ENCODE results near the gene USP44.

Gene USP44

GRCh38 chr12:95481888-95482287 is 69.4 kb downstream of the USP44 start:
- Histone ChIP-seq H3K4me1 (peaks cover 0 to 41% (median 15%) of the 10 kb centered on the region in 4 donors), H3K36me3 (peaks cover 20 to 44% (median 32%) of the 10 kb centered on the region in 3 donors), H3K27me3 (no peaks in the 10 kb centered on the region), H3K27ac (no peak overlapping the region), H3K9me3 (no peaks in the 10 kb centered on the region), H3K4me3 (no peak overlapping the region)
- DNase-seq: no peak
- intact Hi-C loops (cut with DNase I; ENCODE audit: low total_unique reads): no loop called here
- no peak for TF ChIP-seq CTCF (IDR thresholded peaks at IDR 0.05)

- peaks cover 0 to 48% (median 18%) of the 10 kb centered on the region in 4 donors for H3K4me1 ChIP-seq
- DNase-seq: no peak
- no peak overlapping the region for H3K27ac ChIP-seq
- H3K27me3 ChIP-seq: no peaks in the 10 kb centered on the region
- no peak for TF ChIP-seq CTCF (IDR thresholded peaks at IDR 0.05)
- no peak overlapping the region for H3K4me3 ChIP-seq
- intact Hi-C loops (cut with DNase I; ENCODE audit: low total_unique reads): no loop called here
- H3K36me3 ChIP-seq: peaks cover 17 to 39% (median 24%) of the 10 kb centered on the region in 3 donors
- no peaks in the 10 kb centered on the region for H3K9me3 ChIP-seq
These were observed 70.2 kb downstream of the USP44 start for GRCh38 chr12:95481072-95481471.

GRCh38 chr12:95480230-95480629 is 71.0 kb downstream of the USP44 start:
- H3K4me1 ChIP-seq: peaks cover 0 to 56% (median 25%) of the 10 kb centered on the region in 4 donors
- intact Hi-C loops (cut with DNase I; ENCODE audit: low total_unique reads): no loop called here
- no peak for DNase-seq

GRCh38 chr12:95474660-95474958 is 76.7 kb downstream of the USP44 start:
- Histone ChIP-seq H3K36me3 (peaks cover 9 to 30% (median 12%) of the 10 kb centered on the region in 3 donors), H3K4me3 (peak overlapping the region; percentile 90 to 99), H3K27me3 (no peaks in the 10 kb centered on the region), H3K4me1 (peaks cover 0 to 50% (median 27%) of the 10 kb centered on the region in 4 donors), H3K27ac (peak overlapping the region; percentile 97 to 98), H3K9me3 (no peaks in the 10 kb centered on the region)
- DNase-seq: no peak
- intact Hi-C loops (cut with DNase I; ENCODE audit: low total_unique reads): loop anchor here (5.0 to 10.0 kb wide), 4 partner anchors 90 to 400 kb away; partner anchors contain the start of gene NR2C1
- no peak for TF ChIP-seq CTCF (IDR thresholded peaks at IDR 0.05)

More at GRCh38 chr12:95480230-95480629, 71.0 kb downstream of the USP44 start:
- no peak for TF ChIP-seq CTCF (IDR thresholded peaks at IDR 0.05)
- Histone ChIP-seq H3K4me3 (no peak overlapping the region), H3K27me3 (no peaks in the 10 kb centered on the region), H3K9me3 (no peaks in the 10 kb centered on the region), H3K27ac (peak overlapping the region in 1 of 2 donors; percentile 24), H3K36me3 (peaks cover 12 to 38% (median 17%) of the 10 kb centered on the region in 3 donors)

GRCh38 chr12:95473884-95474659 is 77.2 kb downstream of the USP44 start, which contains the start of gene METAP2:
Gene METAP2 (plus strand): TSS chr12:95474152. CDS start chr12:95474180, 28 bp downstream.
- H3K4me1 ChIP-seq: peaks cover 0 to 44% (median 26%) of the 10 kb centered on the region in 4 donors
- peak; percentile 98 for DNase-seq
- H3K4me3 ChIP-seq: peak within 1 kb of the TSS; percentile 90 to 99
- peak within 1 kb of the TSS; percentile 97 to 98 for H3K27ac ChIP-seq
- H3K36me3 ChIP-seq: peaks cover 9 to 24% (median 12%) of the 10 kb centered on the region in 3 donors
- TF ChIP-seq CTCF (IDR thresholded peaks at IDR 0.05): no peak
- H3K27me3 ChIP-seq: no peaks in the 10 kb centered on the region
- intact Hi-C loops (cut with DNase I; ENCODE audit: low total_unique reads): loop anchor here (5.0 to 10.0 kb wide), 4 partner anchors 89 to 399 kb away; partner anchors contain the start of gene NR2C1
- no peaks in the 10 kb centered on the region for H3K9me3 ChIP-seq

All from tibial artery (tissue), 4 donors.